CD4-positive, alpha-beta T cell treated with Interleukin-10 for 1 hour (primary cell): ENCODE measurements around the gene GPS1.

Source experiments
- DNase-seq: peaks from one replicate; pipeline ENCODE4 v3.0.0-alpha.2; 2020

The GPS1 gene

DNA sequence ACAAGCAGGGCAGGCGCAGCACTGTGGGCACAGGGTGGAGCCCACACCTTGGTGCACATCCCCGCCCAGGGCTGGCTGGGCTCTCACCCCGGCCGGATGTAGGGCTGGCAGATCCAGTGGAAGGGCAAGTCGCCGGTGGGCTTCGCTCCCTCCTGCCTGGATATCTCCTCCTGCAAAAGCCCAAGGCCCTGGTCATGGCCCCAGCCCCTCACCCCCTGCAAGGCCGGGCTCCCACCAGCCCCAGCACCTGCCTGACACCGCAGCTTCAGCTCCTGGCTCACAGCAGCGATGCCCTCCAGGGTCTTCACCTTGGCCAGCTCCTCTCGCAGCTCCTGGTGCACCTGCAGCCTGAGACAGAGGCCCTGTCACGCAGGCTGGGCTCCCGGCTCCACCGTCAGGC lies 8.9 kb downstream of the GPS1 start:
- DNase-seq, result no peak

DNA sequence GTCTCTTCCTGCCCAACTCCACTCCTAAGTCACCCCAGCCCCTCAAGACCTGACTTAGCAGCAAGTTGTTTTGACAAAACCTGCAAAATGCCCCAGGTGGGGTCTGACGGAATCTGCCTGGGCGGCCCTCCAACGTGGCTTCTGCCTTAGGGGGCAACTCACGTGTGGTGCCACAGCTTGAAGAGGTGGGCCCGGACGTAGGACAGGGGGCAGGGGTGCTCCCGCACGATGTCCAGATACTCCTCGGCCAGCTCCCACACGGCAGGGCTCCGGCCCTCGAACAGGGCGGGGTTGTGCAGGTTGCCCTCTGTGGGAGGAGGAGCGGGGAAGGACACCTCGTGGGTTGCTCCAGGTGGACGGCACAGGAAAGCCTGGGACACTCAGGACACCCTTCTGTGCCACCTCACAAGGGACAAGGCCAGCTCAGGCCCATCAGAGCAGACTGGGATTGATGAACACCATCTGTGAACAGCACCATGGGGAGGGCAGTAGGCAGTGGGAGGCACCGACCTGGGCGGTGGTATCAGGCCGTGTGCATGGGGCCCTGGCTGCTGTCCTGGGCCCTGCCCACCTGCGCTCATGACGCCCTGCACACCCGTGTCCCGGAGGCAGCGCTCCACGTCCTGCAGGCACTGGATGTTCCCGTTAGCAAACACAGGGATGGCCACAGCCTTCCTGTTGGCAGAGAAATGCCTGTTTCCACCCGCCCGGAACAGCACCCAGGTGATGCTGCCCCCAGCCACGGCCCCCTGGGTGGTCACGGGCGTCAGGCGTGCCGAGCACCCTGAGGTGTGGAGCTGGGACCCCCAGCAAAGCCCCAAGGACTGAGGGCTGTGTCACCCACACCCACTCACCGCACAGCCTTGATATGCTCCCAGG lies 9.6 kb downstream of the GPS1 start:
- DNase-seq, result no peak

DNA sequence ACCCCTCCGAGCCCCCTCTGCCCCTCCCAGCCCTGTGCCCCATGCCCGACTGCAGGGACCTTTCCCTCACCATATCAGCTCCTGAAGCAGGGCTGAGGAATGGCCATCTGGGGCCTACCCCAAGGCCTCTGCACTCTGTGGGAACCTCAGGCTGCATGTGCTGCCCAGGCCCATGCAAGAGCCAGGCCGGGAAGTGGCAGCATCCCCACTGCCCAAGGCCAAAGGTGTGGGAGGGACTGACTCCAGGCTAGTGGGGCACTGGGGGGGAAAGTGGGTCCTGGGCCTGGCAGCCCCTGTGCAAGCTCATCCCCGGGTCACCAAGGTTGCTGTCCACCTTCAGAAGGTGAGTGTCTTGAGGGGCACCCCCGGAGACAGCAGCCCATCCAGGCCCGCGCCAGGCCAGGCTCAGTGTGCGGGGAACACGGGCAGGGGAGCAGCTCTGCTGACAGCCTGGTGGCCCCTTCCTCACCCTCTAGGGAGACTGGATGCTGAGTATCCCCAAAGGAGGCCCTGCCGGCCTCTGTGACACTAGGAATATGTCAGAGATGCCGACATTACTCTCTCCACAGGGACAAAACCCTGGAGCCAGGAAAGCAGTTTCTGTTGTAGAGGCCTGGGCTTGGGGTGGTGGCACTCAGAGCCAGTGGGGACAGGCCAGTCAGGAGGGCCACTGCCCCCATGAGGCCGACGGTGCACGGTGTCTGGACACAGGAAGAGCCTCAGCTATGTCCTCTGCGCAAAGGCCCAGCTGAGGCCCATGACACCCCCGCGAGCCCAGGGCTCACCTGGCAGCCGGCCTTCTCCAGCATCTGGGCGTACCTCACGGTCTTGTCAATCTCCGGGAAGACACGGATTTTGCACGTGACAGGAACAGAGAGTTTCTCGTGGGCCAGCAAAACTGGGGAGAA lies 10.6 kb downstream of the GPS1 start:
- DNase-seq, result no peak

- DNase-seq, result no peak
Observed at GRCh38 chr17:82062984-82063368, 11.3 kb downstream of the GPS1 start.

DNA sequence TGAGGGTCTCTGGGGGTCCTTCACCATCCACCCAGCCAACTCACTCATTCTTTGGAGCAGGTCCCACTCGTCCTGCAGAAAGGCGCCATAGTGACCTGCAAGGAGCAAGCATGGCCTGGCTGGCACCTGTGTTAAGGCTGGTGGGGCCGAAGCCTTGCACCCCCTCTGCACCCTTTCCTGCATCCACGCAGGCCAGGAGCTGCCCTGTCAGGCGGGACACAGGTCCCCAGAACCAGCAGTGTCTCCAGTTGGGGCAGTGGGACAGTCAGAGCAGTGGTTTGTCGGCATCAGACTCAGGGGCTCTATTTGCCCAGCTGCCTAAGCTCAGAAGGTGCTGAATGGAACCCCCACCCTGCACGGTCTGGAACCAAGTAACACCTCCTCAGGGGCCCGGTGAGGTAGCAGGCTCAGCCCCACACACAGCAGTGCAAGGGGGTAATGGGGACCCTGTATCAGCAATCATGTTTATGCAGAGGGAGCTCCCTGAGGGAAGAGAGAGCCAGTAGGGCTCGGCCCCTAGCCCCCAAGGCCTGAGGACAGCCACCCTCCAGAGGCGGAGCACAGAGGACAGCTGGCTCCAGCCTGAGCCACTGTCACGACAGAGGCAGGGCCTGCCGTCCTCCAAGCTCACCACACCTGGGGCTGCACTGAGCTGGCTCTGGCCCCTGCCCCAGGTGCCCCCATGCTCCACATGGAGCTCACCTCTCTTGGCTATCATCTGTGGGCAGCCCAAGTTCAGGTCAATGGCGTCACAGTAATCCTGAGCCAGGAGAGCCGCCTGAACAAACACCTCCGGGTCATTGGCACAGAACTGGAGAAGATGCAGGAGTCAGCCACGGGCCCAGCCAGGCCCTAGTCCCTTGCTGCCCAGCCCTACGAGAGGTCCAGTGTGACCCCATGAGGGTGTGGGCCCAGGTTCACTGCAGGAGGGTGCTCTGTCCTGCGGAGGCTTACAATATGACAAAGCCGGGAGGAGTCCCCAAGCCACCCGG lies 12.0 kb downstream of the GPS1 start:
- no peak for DNase-seq

GRCh38 chr17:82064433-82065192 lies 12.9 kb downstream of the GPS1 start:
- DNase-seq, result no peak

GRCh38 chr17:82065193-82065637 lies 13.5 kb downstream of the GPS1 start:
- DNase-seq, result no peak

GRCh38 chr17:82065638-82066303 lies 14.1 kb downstream of the GPS1 start, which contains the start of gene DUS1L:
Gene DUS1L, minus strand, starts transcription at chr17:82065804. Its CDS starts 745 bp downstream, at chr17:82065059.
- DNase-seq, result peak; percentile 79

- DNase-seq, result no peak
Observed at GRCh38 chr17:82070611-82071010, 18.9 kb downstream of the GPS1 start.

GRCh38 chr17:82072827-82073226 lies 21.1 kb downstream of the GPS1 start:
- no peak for DNase-seq

DNA sequence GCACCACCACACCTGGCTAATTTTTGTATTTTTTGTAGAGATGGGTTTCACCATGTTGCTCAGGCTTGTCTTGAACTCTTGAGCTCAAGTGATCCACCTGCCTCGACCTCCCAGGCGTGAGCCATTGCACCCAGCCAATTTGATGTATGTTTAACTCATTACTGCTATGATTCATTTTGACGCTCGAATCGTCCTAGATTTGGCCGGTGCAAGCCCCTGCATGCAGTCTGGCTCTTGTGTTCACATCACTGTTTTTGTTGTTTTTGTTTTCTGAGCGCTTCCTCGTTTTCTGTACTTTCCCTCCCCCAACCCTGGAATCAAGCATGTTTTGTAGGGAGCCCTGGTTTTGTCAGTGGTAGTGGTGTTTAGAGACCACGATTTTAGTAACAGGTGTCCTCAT lies 21.7 kb downstream of the GPS1 start:
- no peak for DNase-seq

DNA sequence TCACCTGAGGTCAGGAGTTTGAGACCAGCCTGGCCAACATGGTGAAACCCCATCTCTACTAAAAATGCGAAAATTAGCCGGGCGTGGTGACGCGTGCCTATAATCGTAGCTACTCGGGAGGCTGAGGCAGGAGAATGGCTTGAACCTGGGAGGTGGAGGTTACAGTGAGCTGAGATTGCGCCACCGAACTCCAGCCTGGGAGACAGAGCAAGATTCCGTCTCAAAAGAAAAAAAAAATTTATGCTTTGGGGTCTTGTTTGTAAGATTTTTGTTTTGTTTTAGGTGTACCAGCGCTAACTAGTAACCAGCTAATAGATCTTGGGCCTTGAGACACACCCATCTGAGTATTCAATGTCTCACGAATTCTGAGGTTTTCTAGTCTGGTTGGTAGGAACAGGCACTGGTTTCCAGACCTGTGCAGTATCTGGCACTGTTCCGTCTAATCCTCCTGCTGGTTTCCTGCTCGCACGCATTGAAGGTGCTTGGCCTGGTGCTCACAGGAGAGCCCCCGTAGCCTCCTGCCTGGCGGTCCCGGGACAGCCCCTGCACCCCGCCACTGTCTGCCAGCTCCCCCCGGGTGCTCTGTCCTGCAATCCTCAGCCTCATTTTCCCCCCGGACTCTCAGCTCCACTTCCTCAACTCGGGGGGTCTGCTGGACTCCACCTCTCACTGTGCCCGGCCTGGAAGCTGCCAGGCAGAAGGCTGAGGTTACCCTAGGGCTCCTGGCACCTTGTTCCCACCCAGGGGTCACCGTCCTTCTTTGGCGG lies 24.5 kb downstream of the GPS1 start:
- no peak for DNase-seq

GRCh38 chr17:82076785-82077591 lies 25.3 kb downstream of the GPS1 start:
- no peak for DNase-seq

DNA sequence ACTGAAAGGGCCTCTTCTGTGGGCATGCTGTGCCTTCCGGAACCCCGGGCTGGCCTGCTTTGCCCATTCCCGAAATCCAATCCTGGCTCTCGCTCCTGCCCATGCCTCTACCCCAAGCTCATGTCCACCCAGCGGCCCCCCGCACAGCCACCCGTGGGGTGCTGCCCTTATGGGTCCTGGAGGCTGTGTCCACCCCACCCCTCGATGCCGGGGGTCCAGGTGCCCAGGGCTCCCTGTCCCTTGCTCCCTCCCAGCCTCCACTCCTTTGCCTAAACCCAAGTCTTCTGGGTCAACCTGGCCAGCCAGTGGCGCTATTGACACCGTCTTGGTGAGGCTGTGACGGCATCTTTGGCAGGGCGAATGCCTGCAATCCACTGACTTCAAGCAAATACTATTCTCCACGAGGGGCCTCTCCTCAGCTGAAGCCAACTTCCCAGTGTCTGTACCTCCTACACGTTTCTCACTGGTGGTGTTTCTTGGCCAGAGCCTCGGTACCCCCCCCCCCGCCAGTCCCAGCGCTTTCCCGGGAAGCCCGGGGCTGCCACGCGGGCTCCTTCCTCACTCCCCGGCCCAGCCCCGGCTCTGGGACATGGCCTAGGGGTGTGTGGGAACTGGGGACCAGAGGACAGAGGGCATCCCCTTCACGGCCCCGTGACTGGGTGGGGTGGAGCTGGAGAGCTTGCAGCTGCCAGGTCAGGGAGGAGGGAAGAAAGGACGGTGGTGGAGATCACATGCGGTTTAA lies 26.1 kb downstream of the GPS1 start:
- DNase-seq, result no peak

GRCh38 chr17:82078433-82078832 lies 26.7 kb downstream of the GPS1 start:
- DNase-seq, result no peak

GRCh38 chr17:82079001-82079677 lies 27.4 kb downstream of the GPS1 start:
- no peak for DNase-seq

- DNase-seq, result no peak
Observed at GRCh38 chr17:82080048-82080788, 28.5 kb downstream of the GPS1 start.
